Fibroblast of gingiva (primary cell): ENCODE results near the gene TRIP6.
"Not testable (repeated sequence)": the region's sequence is repeated elsewhere in the genome, so short reads cannot be mapped to it uniquely, and the experiment has no call there.

ENCODE experiments used
- DNase-seq: peaks from one replicate; pipeline ENCODE4 v3.0.0-alpha.2; 2011; ENCODE audit warnings: low read depth

TRIP6 gene

DNA sequence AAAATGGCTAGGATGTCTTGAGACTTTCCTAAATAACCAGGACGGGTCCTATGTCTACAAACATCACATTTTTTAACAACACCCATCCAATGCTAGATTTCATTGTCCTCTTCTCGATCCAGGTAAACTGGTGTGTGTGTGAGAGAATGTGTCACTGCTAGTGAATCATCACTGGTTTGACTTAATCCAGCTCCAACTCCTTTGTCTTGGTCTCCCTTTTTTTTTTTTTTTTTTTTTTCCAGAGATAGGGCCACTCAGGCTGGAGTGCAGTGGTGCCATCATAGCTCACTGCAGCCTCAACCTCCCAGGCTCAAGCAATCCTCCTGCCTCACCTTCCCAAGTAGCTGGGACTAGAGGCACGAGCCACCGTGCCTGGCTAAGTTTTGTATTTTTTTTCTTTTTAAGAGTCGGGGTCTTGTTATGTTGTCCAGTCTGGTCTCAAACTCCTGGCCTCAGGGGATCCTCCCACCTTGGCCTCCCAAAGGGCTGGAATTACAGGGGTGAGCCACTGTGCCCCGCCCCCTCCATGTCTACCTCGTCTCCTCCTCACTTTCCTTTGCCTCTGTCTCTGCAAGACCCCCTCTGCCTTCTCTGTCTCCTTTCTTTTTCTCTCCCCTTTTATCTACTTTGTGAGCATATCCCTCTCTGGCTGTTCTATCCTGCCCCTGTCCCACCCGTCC lies 24.5 kb downstream of the TRIP6 start:
- DNase-seq, result no peak

DNA sequence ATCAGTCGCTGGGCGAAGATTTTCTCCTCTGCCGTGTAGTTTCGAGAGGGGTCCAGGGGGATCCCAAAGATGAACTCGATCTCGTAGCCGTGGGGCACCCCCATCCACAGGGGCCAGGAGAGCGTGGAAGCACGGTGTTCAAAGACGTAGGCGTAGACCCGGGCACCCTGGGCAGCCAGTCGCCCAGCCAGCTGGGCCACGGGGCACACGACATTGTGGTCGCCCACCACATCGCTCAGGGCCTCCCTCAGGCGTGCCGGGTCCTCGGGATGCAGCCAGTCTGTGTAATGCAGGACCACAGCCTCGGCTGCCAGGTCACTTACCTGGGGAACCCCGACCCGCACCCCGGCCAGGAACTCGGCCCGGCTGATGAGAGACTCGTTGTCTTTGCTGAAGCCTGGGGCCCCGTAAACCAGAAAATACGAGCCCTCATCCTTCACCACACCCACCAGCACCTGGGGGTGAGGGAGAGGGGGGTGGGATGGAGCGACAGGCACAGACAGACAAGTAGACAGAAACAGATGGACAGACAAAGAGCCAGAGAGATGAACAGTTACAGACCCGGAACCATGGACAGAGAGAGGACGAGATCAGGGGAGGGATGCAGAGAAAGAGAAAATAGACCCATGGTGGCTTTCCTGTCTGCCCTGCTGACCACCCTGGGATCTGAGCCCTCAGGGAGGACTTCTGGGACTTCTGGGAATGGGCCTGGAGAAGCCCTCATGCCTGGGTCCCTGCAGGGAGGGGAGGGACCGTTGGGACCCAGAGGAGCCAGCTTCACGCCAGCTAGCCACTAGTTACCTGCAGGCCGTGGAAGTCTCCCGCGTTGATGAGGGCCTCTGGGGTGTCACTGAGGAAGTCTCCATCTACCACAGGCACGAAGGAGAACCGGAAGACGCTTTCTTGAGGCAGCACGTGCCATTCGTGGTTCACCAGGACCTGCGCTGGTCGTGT lies 25.5 kb downstream of the TRIP6 start:
- DNase-seq, result no peak

DNA sequence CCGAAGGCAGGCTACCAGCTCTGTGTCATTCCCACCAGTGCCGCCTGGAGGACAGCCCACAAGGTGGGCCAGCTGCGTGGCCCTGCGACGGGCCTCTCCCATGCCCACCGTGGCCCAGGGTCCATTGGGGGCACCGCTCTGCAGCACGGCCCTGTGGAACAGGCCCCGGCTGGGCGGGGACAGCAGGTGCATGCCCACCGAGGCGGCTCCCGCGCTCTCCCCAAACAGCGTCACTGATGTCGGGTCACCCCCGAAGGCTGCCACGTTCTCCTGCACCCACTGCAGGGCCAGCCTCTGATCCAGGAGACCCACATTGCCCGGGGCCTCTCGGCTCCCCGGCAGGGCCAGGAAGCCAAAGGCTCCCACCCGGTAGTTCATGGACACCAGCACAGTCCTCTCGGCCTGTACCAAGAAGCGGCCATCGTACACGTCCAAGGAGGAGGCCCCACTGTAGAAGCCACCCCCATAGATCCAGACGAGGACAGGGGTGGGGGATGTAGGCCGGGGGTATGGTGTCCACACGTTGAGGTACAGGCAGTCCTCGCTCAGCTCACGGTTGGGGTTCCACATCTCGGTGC lies 26.2 kb downstream of the TRIP6 start:
- DNase-seq, result no peak

DNA sequence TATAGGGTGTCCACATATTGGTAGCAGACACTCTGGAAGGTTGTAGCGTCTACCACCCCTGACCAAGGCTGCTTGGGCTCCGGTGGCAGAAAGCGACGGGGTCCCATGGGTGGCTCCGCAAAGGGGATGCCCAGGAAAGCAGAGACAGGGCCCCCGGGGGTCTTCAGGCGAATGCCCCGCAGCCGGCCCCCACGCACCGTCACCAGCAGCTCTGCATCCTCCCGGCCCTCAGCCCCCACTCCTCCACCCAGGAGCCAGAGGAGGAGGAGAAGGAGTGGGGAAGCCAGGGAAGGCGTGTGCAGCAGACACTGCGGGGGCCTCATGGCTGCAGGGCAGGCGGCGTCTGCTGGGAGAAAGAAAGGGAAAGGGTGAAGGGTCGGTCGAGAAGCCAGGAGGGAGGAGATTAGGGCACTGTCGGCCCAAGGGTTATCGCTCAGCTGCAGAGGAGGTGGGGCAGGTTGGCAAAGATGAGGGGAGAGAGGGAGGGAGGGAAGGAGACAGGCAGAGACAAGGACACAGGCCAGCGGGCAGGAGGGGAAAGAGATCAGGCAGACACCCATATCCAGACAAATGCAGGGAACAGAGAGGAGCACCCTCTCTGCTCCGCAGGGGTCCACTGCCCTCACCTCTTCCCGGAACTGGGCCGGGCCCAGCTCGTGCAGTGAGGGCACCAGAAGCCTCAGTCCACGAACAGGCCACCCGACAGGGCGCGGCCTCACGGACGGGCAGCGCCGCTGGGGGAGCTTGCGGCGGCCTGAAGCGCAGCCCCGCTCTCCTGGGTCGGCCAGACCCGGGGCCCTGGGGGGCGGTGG lies 26.9 kb downstream of the TRIP6 start:
- DNase-seq, result no peak

DNA sequence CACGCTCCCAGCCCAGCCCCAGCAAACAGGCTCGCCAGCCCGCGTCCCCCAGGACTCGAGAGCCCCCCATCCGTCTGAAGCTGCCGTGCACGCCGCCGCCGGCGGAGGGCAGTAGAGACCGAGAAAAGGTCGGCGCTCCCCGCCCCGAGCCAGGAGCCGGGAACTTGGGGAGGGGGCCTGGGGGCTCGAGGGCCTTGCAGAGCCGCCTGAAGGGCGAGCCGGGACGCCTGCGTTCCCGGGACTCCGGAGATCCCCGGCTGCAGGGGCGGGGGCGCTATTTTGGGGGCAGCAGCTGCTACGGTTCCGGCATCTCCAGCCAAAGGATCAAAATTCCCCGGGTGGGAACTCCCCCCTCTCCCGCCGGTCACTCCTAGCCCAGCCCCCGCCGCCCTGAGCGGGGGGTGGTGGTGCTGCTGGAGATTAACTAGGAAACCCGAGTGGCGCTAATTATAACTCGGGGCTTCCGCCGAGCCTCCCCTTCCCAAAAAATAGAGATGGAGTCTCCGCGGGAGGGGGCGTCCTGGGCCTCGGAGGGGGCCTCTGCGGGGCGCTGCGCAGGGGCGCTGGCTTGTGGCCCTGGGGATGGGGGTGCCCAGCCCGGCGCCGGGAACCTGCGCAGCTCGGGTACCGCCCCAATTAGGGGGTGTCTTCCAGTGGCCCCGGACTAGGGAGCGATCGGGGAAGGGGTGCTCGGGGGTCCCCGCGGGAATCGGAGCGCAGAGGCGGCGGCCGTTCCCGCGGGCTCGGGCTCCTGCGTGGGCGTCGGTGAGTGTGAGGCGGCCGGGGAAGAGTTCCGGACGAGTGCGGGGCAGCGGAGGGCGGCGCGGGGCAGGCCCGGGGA lies 27.9 kb downstream of the TRIP6 start:
- no peak for DNase-seq

DNA sequence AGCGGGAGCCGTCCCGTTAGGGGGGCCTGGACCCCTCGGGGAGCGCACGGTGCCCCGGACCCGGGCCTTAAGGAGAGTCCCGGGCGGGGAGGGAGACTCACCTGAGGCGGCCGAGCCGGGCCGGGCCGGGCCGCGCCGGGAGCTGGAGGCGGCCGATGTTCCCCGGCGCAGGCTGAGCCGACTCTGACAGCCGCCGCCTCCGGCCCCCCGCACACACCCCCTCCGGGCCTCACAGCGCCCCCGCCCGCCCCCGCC lies 28.4 kb downstream of the TRIP6 start, which contains the start of gene ACHE:
Gene ACHE, minus strand, starts transcription at position 188 of the 255 bp plus-strand sequence. CDS start 1,656 bp downstream, outside the sequence.
- DNase-seq, result no peak

DNA sequence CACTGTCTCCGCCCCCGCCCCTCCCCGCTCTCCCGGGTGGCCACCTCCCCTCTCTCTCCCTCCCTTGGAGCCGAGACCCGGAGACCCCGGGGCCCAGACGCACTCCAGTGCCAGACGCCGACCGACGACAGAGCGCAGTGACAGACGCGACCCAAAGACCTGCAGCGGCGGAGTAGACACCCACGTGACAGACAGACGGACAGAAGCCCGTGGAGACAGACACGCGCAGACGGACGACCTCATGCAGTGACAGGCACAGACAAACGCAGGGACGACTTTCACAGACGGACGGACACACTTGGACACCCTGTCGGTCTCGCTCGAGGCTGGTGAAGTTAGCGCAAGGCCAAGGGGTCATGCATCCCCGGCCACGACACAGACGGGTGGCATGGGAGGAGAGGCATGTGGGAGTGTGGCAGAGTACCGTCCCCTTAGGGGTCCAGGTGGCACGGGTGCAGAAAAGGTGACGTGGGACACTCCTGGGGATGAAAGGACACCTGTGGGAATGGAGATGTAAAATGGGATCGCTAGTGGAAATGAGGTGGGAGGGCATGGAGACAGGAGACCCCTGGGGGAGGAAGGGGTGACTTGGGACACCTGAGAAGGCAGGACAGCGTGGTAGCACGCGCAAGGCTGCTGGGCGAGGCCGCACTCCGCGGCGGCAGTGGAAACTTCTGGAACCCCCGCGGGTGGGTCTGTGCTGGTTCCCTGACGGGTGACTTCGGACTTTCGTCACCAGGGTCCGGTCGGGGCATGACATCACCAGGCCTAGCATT lies 29.0 kb downstream of the TRIP6 start:
- no peak for DNase-seq

DNA sequence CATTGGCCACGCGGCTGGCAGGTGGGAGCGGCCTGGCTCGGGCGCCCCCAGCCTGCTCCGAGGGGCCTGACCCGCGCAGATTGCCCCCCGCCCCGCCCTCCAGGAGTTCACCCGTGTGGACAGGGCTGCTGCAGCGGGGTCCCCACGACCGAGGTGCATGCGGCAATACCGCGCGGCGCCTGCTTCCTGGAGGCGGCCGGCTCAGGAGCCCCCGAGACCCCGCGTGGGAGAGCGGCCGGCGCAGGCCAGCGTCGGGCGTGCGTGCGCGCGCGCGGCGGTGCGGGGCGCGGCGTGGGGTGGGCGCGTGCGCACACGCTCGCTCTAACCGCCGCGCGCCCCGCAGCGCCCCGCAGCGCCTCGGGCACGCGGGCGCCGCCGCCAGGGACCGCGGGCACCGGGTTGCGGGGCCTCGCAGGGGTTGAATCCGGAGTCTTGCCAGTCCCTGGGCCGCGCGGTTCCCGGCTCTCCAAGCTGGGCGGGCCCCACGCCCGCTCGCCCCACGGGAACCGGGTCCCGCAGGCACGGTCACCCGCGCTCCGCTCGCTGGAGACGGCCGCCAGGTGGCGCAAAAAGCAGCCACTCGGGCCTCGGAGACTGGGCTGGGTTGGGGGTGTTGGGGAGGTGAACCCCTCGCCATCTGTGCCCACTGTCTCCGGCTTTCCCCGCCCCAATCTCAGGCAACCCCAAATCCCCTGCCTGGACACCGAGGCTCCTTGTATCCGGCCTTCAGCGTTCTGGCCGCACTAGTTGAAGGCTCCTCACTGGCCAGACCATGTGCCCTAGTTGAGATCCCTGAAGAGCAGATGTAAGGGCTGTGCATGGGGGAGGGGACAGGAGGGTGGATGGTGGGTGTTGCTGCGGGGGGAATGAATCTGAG lies 29.8 kb downstream of the TRIP6 start:
- no peak for DNase-seq

DNA sequence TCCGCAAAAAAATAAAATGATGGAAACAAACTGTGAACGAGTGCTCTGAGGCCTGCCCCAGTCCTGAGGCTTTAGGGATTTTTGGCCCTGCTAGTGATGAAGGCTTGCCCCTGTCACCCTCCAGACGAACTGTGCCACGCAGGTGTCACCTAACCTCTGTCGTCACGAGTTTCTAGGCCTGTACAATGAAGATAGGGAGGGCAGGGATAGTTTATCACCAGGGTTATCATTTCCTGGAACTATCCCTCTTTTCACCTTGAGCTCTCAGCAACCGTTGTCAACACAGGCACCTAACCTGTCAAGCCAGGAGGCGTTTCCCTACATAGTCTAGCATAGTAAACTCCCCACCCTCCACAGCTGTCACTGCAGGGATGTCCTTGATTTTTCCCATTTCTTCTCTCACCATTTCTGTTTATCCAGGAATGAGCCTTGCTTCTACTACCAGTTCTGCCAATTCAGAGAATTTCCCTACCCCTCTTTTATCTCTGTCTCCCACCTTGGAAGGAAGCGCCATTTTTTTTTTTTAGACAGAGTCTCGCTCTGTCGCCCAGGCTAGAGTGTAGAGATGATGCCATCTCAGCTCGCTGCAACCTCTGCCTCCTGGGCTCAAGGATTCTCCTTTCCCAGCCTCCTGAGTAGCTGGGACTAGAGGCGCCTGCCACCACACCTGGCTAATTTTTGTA lies 30.7 kb downstream of the TRIP6 start:
- no peak for DNase-seq

GRCh38 chr7:100899432-100899831 lies 32.2 kb downstream of the TRIP6 start:
- no peak for DNase-seq

DNA sequence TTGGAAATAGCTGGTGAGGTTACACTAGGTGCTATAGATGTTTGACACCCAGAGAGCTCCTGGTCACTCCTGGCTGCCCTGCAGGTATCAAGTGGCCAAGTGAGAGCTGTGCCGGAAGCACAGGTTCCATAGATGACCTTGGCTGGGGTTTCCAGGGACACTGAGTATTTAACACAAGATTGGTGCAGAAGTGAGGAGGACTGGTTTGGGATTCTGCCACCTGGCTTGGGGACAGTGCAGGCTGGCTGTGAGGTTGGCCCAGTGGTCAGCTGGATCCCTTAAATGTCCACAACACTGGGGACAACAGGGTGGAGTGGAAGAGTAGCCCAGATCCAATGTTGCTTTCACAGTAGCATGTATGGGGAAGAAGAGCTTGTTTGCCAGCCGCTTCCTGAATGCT lies 33.8 kb downstream of the TRIP6 start:
- DNase-seq, result no peak

- DNase-seq, result no peak
Measured at GRCh38 chr7:100901921-100902332, 34.7 kb downstream of the TRIP6 start.

DNA sequence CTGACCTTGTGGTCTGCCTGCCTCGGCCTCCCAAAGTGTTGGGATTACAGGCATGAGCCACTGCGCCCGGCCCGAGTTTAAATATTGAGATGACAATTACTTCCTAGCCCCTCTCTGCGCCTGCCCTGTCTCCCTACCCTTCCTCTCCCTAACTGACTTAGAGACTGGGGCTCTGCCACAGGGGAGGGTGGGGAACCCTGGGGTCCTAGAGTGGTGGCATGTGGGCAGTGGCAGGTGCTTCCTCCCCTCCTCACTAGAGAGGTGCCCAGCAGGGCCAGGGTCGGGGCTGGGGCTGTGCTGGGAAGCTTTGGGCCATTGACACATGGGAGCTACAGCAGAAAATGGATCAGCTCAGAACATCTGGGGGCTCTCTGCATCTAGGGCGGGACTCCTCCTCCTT lies 35.5 kb downstream of the TRIP6 start:
- DNase-seq, result no peak

DNA sequence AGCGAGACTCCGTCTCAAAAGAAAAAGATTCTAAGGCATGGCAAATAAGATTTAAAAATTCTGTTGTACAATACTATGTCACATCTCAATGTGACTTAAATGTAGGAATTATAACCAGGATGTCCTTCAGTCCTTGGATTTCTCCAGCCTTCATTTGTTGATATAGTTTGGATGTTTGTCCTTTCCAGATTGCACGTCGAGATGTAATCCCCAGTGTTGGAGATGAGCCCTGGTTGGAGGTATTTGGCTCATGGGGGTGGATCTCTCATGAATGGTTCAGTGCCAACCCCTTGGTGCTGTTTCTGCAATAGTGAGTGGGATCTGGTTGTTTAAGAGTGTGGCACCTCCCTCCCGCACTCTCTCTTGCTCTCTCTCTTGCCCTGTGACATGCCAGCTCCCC lies 41.3 kb downstream of the TRIP6 start:
- DNase-seq, result no peak

DNA sequence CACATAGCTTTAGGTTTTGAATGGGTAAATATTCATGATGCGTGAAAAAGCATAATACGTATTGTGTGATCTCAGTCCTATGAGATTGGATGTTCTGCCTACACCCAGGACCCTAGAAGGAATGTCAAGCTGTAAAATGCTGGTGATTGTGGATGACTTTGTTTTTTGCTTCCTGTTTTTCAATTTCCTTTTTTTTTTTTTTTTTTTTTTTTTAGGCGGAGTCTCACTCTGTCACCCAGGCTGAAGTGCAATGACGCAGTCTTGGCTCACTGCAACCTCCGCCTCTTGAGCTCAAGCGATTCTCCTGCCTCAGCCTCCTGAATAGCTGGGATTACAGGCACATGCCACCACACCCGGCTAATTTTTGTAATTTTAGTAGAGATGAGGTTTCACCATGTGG lies 43.3 kb downstream of the TRIP6 start:
- DNase-seq, result not testable (repeated sequence)

- no peak for DNase-seq
Measured at GRCh38 chr7:100911484-100911883, 44.3 kb downstream of the TRIP6 start.

GRCh38 chr7:100914208-100914878 lies 47.2 kb downstream of the TRIP6 start:
- DNase-seq, result no peak

DNA sequence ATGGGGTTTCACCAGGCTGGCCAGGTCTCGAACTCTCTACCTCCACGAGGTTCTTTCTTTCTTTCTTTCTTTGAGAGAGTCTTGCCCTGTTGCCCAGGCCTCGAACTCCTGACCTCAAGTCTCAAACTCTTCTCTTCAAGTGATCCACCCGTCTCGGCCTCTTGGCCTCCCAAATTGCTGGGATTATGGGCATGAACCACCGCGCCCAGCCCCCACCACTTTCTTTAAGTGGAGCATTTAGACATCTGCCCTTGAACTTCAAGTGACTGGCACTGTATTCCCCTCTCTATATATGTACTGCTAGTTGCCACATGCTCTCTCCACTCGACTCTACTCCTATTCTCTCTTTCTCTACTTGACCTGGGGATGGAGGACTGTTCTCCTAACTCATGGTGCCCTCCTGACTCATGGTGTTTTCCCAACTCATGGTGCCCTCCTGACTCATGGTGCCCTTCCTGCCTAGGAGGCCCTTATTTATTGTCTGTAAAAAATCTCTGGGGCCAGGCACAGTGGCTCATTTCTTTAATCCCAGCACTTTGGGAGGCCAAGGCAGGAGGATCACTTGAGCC lies 47.8 kb downstream of the TRIP6 start:
- no peak for DNase-seq
